Urinary bladder (tissue), 4 donors: ENCODE results near the gene ABLIM3. TPM values are rescaled to one million over a fixed set of nuclear protein-coding genes. Genes with fewer than 3 reads are reported as not detected.
"Not testable (repeated sequence)": the region's sequence is repeated elsewhere in the genome, so short reads cannot be mapped to it uniquely, and the experiment has no call there.

Experiments
- DNase-seq: peaks from one replicate; pipeline ENCODE4 v3.0.0-alpha.2; 2015; ENCODE audit errors: extremely low spot score
- H3K27ac ChIP-seq: one replicate; pipeline ENCODE4 v1.5.1; 2013; ENCODE audit warnings: low read depth, mild to moderate bottlenecking, moderate library complexity
- H3K36me3 ChIP-seq: one replicate; pipeline ENCODE4 v1.6.1; 2013; ENCODE audit warnings: mild to moderate bottlenecking, moderate library complexity; ENCODE audit not compliant: insufficient read depth
- H3K4me1 ChIP-seq: one replicate; pipeline ENCODE4 v1.6.1; 2013; ENCODE audit warnings: mild to moderate bottlenecking, moderate library complexity; ENCODE audit not compliant: insufficient read depth
- H3K4me3 ChIP-seq: one replicate; pipeline ENCODE4 v1.5.1; 2013; ENCODE audit warnings: low read depth, low read length
- WGBS: extraction: QIAGEN DNeasy Blood & Tissue Kit; methylation state at CpG from one replicate; pipeline ENCODE4 v1.1.7; 2013; 5-methylcytosine and 5-hydroxymethylcytosine counted together
- polyA plus RNA-seq: library from polyadenylated mRNA; stranded (reverse); fragments of 200-250 nt; gene quantifications from one replicate; pipeline ENCODE4 v1.2.3, GENCODE V29; 2013
- total RNA-seq: library from RNA; depleted of rRNA; stranded (reverse); fragments of >200 nt; gene quantifications from one replicate; pipeline ENCODE4 v1.2.3, GENCODE V29; 2014
- donor health status: healthy with polysubstance abuse.
- donor health status: healthy.

The ABLIM3 gene
- total and polyA plus RNA-seq, 2 donors: 9.8 to 14.4 TPM

- Histone ChIP-seq H3K36me3 (no peaks in the 10 kb centered on the region), H3K4me3 (no peak overlapping the region), H3K4me1 (no peaks in the 10 kb centered on the region), H3K27ac (no peak overlapping the region)
- WGBS: 72% methylated on average over 4 of the region's 4 CpGs
- DNase-seq: no peak
Observed at GRCh38 chr5:149262315-149262714, 121.0 kb downstream of the ABLIM3 start.

DNA sequence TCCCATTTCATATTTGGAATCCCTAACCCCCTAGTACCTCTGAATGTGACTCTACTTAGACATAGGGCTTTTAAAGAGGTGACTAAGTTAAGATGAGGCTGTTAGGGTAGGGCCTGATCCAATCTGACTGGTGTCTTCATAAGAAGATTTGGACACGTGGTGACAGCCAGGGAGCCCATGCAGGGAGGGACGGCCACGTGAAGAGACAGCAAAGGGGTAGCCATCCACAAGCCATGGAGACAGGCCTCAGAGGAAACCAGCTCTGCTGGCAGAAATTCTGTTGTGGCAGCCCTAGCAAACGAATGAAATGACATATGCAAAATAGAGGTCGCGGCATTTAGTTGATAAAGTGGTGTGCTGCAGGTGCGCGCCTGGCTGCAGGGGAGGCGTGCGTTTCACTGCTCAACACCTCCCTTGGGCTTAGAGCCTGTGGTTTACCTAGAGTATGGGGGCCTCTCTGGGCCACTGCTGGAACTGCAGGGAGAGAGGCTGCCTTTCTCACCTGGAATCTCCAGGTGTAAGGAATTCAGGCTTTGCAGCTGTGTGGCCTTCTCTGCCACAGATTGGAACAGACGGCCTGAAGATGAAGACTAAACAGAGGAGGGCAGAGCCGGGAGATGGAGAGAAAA lies 123.3 kb downstream of the ABLIM3 start:
- Histone ChIP-seq H3K27ac (no peak overlapping the region), H3K4me1 (no peaks in the 10 kb centered on the region), H3K4me3 (no peak overlapping the region), H3K36me3 (no peaks in the 10 kb centered on the region)
- no peak for DNase-seq
- 28% methylated on average over 12 of the region's 12 CpGs for WGBS

- Histone ChIP-seq H3K27ac (no peak overlapping the region), H3K36me3 (no peaks in the 10 kb centered on the region), H3K4me3 (no peak overlapping the region), H3K4me1 (no peaks in the 10 kb centered on the region)
- no peak for DNase-seq
- 86% methylated on average over 7 of the region's 7 CpGs for WGBS
Observed at GRCh38 chr5:149265068-149265465, 123.8 kb downstream of the ABLIM3 start.

DNA sequence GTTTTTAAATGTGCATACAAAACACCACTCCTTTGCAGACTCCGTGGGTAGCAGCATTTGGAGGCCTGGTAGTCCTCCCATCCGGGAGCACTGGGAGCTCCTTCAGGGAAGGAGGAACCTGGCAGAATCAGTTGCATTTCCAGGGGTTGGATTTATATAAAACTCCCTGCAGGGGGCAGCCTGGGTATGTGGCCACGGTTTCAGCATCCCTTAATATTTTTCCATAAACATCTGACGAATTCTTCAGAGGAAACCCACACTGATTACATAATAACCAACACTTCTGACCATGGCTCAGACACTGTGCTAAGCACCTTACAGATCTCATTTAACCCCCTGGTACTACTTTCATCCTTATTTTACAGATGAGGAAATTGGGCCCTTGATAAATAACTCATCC lies 124.3 kb downstream of the ABLIM3 start:
- 30% methylated on average over 4 of the region's 4 CpGs for WGBS
- no peak for DNase-seq

DNA sequence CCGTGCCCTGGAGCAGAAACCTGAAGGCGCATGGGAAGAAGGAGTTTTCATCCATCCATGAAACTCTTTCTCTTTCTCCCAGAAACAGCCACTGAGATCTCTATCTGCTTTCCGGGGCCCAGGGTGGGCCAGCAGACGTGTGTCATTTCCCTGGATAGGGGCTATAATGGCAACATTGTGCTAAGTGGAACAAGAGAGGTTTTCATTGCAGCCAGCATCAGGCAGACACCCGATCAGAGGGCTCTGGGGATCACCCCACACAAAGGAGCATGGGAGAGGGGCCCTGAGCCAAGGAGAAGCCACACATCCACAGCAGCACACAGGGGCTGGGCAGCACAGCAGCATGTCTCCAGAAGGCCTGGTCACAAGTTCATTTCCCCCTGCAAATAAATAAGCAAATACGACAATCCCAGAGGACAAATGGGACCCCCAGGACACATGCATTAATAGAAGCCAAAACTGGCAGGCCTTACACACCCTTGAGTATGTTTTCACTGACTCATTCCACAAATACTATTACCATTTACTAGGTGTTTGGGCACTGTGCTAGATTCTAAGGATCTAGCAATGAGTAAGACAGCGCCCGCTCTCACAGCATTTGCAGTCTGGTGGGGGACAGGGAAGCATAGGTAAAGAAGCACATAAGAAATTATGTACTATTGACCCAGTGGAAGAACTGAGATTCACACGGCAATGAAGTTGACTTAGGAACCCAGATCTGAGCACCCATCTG lies 126.1 kb downstream of the ABLIM3 start:
- Histone ChIP-seq H3K4me1 (no peaks in the 10 kb centered on the region), H3K4me3 (no peak overlapping the region), H3K27ac (no peak overlapping the region), H3K36me3 (no peaks in the 10 kb centered on the region)
- no peak for DNase-seq
- WGBS: 83% methylated on average over 9 of the region's 9 CpGs

More for the DNA sequence above, 124.3 kb downstream of the ABLIM3 start:
- Histone ChIP-seq H3K4me3 (no peak overlapping the region), H3K27ac (no peak overlapping the region), H3K36me3 (no peaks in the 10 kb centered on the region), H3K4me1 (no peaks in the 10 kb centered on the region)

DNA sequence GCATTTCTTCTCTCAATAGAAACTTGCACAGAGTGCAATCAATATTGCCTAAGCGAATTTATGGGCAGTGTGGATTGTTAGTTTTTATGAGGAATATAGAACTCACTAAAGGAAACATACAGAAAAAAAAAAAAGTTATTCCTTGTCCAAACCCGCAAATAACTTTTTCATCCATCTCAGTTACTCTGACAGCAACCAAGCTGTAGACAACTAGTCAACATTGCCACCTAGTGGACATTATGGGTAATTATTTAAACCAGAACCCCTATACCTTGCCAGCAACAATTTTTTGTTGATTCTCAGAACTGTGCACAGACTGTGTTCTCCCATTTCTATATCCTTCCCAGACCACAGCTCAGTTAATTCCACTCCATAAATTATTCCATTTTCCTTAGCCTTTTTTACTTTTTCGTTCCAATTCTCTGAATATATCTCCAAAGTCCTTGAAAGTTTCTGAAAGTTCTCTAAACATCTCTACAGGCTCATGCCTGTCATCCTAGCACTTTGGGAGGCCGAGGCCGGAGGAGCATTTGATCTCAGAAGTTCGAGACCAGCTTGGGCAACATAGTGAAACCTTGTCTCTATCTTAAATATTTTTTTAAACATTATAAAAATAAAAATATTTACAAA lies 127.8 kb downstream of the ABLIM3 start:
- 55% methylated on average over 6 of the region's 6 CpGs for WGBS
- H3K4me1 ChIP-seq: no peaks in the 10 kb centered on the region
- H3K4me3 ChIP-seq: no peak overlapping the region
- H3K36me3 ChIP-seq: no peaks in the 10 kb centered on the region
- DNase-seq: no peak
- H3K27ac ChIP-seq: no peak overlapping the region

- WGBS: 7% methylated on average over 40 of the region's 40 CpGs
- H3K4me1 ChIP-seq: no peaks in the 10 kb centered on the region
- DNase-seq: no peak
- H3K4me3 ChIP-seq: peak overlapping the region; percentile 75
- no peaks in the 10 kb centered on the region for H3K36me3 ChIP-seq
- H3K27ac ChIP-seq: peak overlapping the region; percentile 77
Observed at GRCh38 chr5:149271195-149271715, 130.0 kb downstream of the ABLIM3 start.

DNA sequence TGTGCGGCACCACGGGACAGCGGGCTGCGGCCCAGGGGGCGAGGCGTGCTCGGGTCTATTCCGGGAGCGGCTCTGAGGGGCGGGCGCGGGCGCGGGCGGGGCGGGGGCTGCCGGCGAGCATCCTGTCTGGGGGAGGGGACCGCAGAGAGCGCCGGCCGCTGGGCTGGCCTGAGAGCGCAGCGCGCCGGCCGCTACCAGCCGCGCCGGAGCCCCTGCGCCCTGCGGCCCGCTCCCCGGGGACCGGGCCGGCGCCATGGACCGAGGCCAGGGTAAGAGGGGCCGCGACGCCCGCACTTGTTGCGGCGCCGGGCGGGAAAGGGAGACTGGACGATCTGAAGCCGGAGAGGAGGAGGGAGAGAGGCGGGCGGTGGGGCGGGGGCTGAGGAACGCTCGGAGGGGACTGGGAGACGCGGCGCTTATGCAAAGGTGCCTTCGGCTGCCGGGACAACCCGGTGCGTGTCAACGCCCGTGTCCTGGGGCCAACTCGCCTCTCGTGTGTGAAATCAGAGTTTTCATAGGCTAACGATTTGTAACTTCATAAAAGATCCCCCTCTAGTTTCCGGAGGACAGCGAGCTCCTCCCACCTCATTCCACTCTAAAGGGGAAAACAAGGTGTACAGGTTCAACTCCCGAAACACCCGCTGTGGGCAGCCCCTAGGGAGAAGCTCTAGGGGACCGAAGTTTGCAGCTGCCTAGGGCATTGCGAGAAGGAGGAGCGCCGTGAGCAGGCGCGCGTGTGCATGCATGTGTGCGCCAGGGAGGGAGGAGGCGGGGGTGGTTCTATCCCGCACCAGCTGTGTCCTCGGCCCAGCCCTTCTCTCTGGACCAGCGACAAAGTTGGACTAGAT lies 130.6 kb downstream of the ABLIM3 start, which contains the start of gene AFAP1L1:
Gene AFAP1L1, plus strand, starts transcription at position 144 of the 848 bp plus-strand sequence. Its CDS starts 110 bp downstream, at position 254.
- H3K4me3 ChIP-seq: peak within 1 kb of the TSS; percentile 75
- peak within 1 kb of the TSS; percentile 77 for H3K27ac ChIP-seq
- WGBS: under 1% methylated on average over 81 of the region's 81 CpGs
- no peaks in the 10 kb centered on the region for H3K36me3 ChIP-seq
- no peak for DNase-seq
- H3K4me1 ChIP-seq: no peaks in the 10 kb centered on the region

- H3K27ac ChIP-seq, H3K4me1 ChIP-seq, DNase-seq, H3K4me3 ChIP-seq, H3K36me3 ChIP-seq: not testable (repeated sequence)
- 54% methylated on average over 16 of the region's 16 CpGs for WGBS
Observed at GRCh38 chr5:149272781-149273180, 131.5 kb downstream of the ABLIM3 start.

GRCh38 chr5:149273237-149273636 lies 131.9 kb downstream of the ABLIM3 start:
- Histone ChIP-seq H3K4me1 (no peaks in the 10 kb centered on the region), H3K4me3 (no peak overlapping the region), H3K27ac (no peak overlapping the region), H3K36me3 (no peaks in the 10 kb centered on the region)
- no peak for DNase-seq
- WGBS: 80% methylated on average over 5 of the region's 5 CpGs

GRCh38 chr5:149273950-149274349 lies 132.7 kb downstream of the ABLIM3 start:
- DNase-seq: no peak
- 79% methylated on average over 3 of the region's 3 CpGs for WGBS
- no peaks in the 10 kb centered on the region for H3K36me3 ChIP-seq
- no peak overlapping the region for H3K27ac ChIP-seq
- H3K4me3 ChIP-seq: no peak overlapping the region
- H3K4me1 ChIP-seq: no peaks in the 10 kb centered on the region

DNA sequence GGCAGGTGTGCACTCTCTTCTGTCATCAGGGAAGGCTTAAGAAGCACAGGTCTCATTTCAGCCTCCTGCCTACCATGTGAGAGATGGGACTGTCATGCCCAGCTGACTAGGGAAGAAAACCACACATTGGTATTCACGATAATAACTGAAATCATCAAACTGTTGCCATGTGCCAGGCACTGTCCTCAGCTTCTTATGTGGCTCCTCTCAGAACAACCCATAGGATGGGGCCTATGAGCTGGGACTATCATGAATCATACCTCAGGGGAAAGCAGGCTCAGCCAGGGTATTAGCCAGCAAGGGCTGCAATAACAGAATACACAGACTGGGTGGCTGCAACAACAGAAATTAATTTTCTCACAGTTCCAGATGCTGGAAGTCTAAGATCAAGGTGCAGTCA lies 133.6 kb downstream of the ABLIM3 start:
- H3K4me1 ChIP-seq: no peaks in the 10 kb centered on the region
- WGBS: 86% methylated on average over 1 of the region's 1 CpG
- no peaks in the 10 kb centered on the region for H3K36me3 ChIP-seq
- no peak for DNase-seq
- H3K27ac ChIP-seq: no peak overlapping the region
- no peak overlapping the region for H3K4me3 ChIP-seq

GRCh38 chr5:149277801-149278200 lies 136.5 kb downstream of the ABLIM3 start:
- H3K4me3 ChIP-seq: no peak overlapping the region
- no peaks in the 10 kb centered on the region for H3K4me1 ChIP-seq
- 67% methylated on average over 4 of the region's 4 CpGs for WGBS
- no peak for DNase-seq
- H3K36me3 ChIP-seq: no peaks in the 10 kb centered on the region
- no peak overlapping the region for H3K27ac ChIP-seq
